ENCODE results near the gene CRPPA. TPM values are rescaled to one million over a fixed set of nuclear protein-coding genes. Genes with fewer than 3 reads are reported as not detected.

Gene CRPPA
- total and polyA plus RNA-seq, 10 of the 15 experiments (the other 5 are each of a cell fraction or from before 2014, with no cell fraction given), result not detected

- TF ChIP-seq SREBF2 (IDR thresholded peaks at IDR 0.05; ENCODE audit: low read length) (no peak), NFYB (IDR thresholded peaks at IDR 0.05; ENCODE audit: insufficient read depth, low read depth, low read length) (no peak)
- TF ChIP-seq, protein P1, sequence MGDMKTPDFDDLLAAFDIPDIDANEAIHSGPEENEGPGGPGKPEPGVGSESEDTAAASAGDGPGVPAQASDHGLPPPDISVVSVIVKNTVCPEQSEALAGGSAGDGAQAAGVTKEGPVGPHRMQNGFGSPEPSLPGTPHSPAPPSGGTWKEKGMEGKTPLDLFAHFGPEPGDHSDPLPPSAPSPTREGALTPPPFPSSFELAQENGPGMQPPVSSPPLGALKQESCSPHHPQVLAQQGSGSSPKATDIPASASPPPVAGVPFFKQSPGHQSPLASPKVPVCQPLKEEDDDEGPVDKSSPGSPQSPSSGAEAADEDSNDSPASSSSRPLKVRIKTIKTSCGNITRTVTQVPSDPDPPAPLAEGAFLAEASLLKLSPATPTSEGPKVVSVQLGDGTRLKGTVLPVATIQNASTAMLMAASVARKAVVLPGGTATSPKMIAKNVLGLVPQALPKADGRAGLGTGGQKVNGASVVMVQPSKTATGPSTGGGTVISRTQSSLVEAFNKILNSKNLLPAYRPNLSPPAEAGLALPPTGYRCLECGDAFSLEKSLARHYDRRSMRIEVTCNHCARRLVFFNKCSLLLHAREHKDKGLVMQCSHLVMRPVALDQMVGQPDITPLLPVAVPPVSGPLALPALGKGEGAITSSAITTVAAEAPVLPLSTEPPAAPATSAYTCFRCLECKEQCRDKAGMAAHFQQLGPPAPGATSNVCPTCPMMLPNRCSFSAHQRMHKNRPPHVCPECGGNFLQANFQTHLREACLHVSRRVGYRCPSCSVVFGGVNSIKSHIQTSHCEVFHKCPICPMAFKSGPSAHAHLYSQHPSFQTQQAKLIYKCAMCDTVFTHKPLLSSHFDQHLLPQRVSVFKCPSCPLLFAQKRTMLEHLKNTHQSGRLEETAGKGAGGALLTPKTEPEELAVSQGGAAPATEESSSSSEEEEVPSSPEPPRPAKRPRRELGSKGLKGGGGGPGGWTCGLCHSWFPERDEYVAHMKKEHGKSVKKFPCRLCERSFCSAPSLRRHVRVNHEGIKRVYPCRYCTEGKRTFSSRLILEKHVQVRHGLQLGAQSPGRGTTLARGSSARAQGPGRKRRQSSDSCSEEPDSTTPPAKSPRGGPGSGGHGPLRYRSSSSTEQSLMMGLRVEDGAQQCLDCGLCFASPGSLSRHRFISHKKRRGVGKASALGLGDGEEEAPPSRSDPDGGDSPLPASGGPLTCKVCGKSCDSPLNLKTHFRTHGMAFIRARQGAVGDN (IDR thresholded peaks at IDR 0.05), result no peak
Observed at GRCh38 chr7:16455591-16455990, 34.3 kb upstream of the CRPPA start (continued).

DNA sequence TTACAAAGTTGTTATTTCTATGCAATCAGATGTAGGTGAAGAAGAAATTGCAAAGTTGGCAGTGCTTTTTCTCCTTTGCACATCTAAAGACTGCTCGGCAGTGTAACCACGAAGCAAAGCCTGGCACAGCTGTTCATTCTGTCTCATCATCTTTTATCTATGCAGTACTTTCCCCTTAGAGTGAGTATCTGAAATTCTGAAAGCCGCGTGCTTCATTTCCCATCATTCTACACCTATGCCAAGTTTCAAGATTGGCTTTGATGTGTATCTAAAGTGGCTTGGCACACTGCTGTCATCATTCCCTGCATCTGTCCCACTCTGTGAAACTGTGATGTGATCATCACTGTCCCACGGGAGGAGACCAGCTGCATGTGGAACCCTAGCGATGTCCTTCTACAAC, 29.0 kb upstream of the CRPPA start:
- H3K9ac ChIP-seq (ENCODE audit: control insufficient read depth, insufficient read depth, low read length), result no peak overlapping the region
- ATAC-seq, result no peak
- 43% methylated on average over 6 of the region's 6 CpGs for WGBS (ENCODE audit: insufficient coverage, insufficient replicate concordance, low lambda C conversion rate, missing lambda C conversion rate)
- ChIA-PET SMC1A (ENCODE audit: uncharacterized antibody, unreplicated experiment) (interaction anchor here (0.8 kb wide), 1 partner anchor 10 kb away, joined by 3 read pairs; no protein-coding TSS in a partner anchor), CTCF (no interaction called here), POLR2A (no interaction called here), RAD21 (ENCODE audit: unreplicated experiment) (no interaction called here)
- no peaks in the 10 kb centered on the region for H3K4me1 ChIP-seq (ENCODE audit: control insufficient read depth, insufficient read depth, low read length)
- no peaks in the 10 kb centered on the region for H3K36me3 ChIP-seq (ENCODE audit: control insufficient read depth in 2 of 2, insufficient read depth in 2 of 2, low read length in 1 of 2)
- no peaks in the 10 kb centered on the region for H3K79me2 ChIP-seq (ENCODE audit: control insufficient read depth, insufficient read depth, low read length)
- intact Hi-C loops (cut with micrococcal nuclease; ENCODE audit: unreplicated experiment) (no loop called here), in situ Hi-C loops (cut with MboI) (no loop called here)
- no peaks in the 10 kb centered on the region for H3K27me3 ChIP-seq (replicated peaks in 1 of 2; ENCODE audit: control insufficient read depth in 2 of 2, insufficient read depth in 2 of 2, low read length in 1 of 2)
- no peak overlapping the region for H3K4me3 ChIP-seq
- H4K20me1 ChIP-seq (ENCODE audit: control insufficient read depth, insufficient read depth), result no peaks in the 10 kb centered on the region
- FAIRE-seq, result no peak
- H2AFZ ChIP-seq (ENCODE audit: control insufficient read depth, low read depth, low read length), result no peak overlapping the region
- DNase-seq (ENCODE audit: low read depth, low spot score), result no peak
- no peak overlapping the region for H3K4me2 ChIP-seq (ENCODE audit: control insufficient read depth, insufficient read depth)
- no peak overlapping the region for H3K27ac ChIP-seq (ENCODE audit: control insufficient read depth, insufficient read depth)
- BruUV-seq (replicated peaks), result no TSS peak
- H3K9me3 ChIP-seq (replicated peaks; ENCODE audit: control insufficient read depth, insufficient read depth, low read length), result no peaks in the 10 kb centered on the region
- TF ChIP-seq PBX3 (IDR thresholded peaks at IDR 0.05; ENCODE audit: insufficient replicate concordance, low read depth, low read length) (no peak), REST (IDR thresholded peaks at IDR 0.05; ENCODE audit: low read depth, low read length) (no peak), IKZF1 (conservative IDR thresholded peaks at IDR 0.05) (no peak), CHD1 (IDR thresholded peaks at IDR 0.05; ENCODE audit: low read depth, low read length) (no peak), KAT2A (conservative IDR thresholded peaks at IDR 0.05; ENCODE audit: control insufficient read depth, low read depth, low read length) (no peak), FOXK2 (IDR thresholded peaks at IDR 0.05) (no peak), MYB (IDR thresholded peaks at IDR 0.05; ENCODE audit: borderline replicate concordance, low read depth, low read length) (no peak), RUNX3 (IDR thresholded peaks at IDR 0.05; ENCODE audit: low read length) (no peak), SMAD5 (IDR thresholded peaks at IDR 0.05; ENCODE audit: low read depth) (no peak), SRF (IDR thresholded peaks at IDR 0.05; ENCODE audit: low read depth in 2 of 2, low read length in 2 of 2) (no peak), JUND (IDR thresholded peaks at IDR 0.05; ENCODE audit: low read depth, low read length) (no peak), BMI1 (IDR thresholded peaks at IDR 0.05; ENCODE audit: borderline replicate concordance) (no peak), RCOR1 (conservative IDR thresholded peaks at IDR 0.05; ENCODE audit: low read depth, low read length) (no peak)
